ENCODE measurements around the gene SPANXD. TPM values are rescaled to one million over a fixed set of nuclear protein-coding genes. Genes with fewer than 3 reads are reported as not detected.

The SPANXD gene
- total RNA-seq, 1 donor from 2014 or later = not detected

DNA sequence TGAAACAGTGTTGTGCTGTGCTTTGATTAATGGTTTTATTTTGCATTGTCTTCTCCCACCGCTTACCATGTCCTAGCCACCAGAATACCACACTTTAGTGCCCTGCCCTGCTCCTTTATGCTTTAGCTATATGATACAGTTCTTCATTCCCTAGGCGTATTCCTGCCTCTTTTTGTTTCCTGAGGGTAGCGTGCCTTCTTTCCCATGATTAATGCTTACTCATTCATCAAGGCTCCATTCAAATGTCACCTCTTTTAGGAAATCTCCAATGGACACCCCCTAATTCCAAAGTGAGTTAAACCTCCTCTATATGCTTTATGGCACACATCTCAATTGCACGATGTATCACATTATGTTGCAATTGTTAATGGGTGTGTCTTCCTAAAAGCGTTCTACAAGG lies 46.3 kb downstream of the SPANXD start:
- Histone ChIP-seq H3K27ac (replicated peaks) (no peak overlapping the region), H3K27me3 (ENCODE audit: low read depth) (no peaks in the 10 kb centered on the region), H3K9me3 (replicated peaks) (no peaks in the 10 kb centered on the region), H3K4me3 (no peak overlapping the region), H3K4me1 (no peaks in the 10 kb centered on the region), H3K36me3 (no peaks in the 10 kb centered on the region)
- intact Hi-C loops (cut with micrococcal nuclease) = no loop called here
- TF ChIP-seq CTCF (IDR thresholded peaks at IDR 0.05; ENCODE audit: borderline replicate concordance) = no peak
- no peak for DNase-seq

Other genes with a start within 250 kb of the SPANXD start
- not detected for gene SPANXA1, start 114.0 kb downstream of the SPANXD start, total RNA-seq
- gene SPANXA2, start 109.0 kb downstream of the SPANXD start, total RNA-seq = not detected
- not detected for gene MAGEC3, start 139.6 kb upstream of the SPANXD start, total RNA-seq
- not detected for gene MAGEC1, start 205.2 kb upstream of the SPANXD start, total RNA-seq